H1 (cell line): Measurements from ENCODE around the gene ENTR1.

Experiments
- ATF2 ChIP-seq: IDR thresholded peaks from 2 replicates; pipeline ENCODE4 v1.6.1; 2012; ENCODE audit warnings: low read length, inconsistent platforms
- CBX5 ChIP-seq: fragments of 300-800, 300-1000 bp; sonication (generic); IDR thresholded peaks from 2 replicates; pipeline ENCODE4 v1.7.1; 2016; ENCODE audit warnings: antibody characterized with exemption, low read length, low read depth
- CEBPB ChIP-seq: IDR thresholded peaks from 2 replicates; pipeline ENCODE4 v1.6.1; 2012; ENCODE audit warnings: low read depth, low read length
- CTCF ChIP-seq, 3 experiments: IDR thresholded peaks; 1 replicate in 2 of 3; 2 replicates in 1 of 3; pipeline versions ENCODE4 v1.5.1 to v1.6.1; 2011; ENCODE audit warnings: low read length in 3 of 3, mild to moderate bottlenecking in 3 of 3, inconsistent platforms in 2 of 3, low read depth in 1 of 3, moderate library complexity in 1 of 3; ENCODE audit not compliant: insufficient read depth in 1 of 3; ENCODE audit errors: control extremely low read depth in 1 of 3
- EZH2 ChIP-seq: fragments of 200-600 bp; sonication (generic); IDR thresholded peaks from 2 replicates; pipeline ENCODE4 v1.7.1; 2012; ENCODE audit warnings: low read depth, mild to moderate bottlenecking, moderate library complexity, low read length, inconsistent platforms; ENCODE audit not compliant: severe bottlenecking
- FOSL1 ChIP-seq: IDR thresholded peaks from 2 replicates; pipeline ENCODE4 v1.6.1; 2011; ENCODE audit warnings: mild to moderate bottlenecking, low read depth, low read length, moderate library complexity; ENCODE audit not compliant: insufficient read depth
- GABPA ChIP-seq: IDR thresholded peaks from 2 replicates; pipeline ENCODE4 v1.6.1; 2011; ENCODE audit warnings: mild to moderate bottlenecking, low read length, moderate library complexity, borderline replicate concordance; ENCODE audit not compliant: insufficient read depth
- GTF2F1 ChIP-seq: IDR thresholded peaks from 2 replicates; pipeline ENCODE4 v1.6.1; 2012; ENCODE audit warnings: low read depth, low read length, improper control_type of control experiment, borderline replicate concordance
- MAX ChIP-seq: IDR thresholded peaks from 2 replicates; pipeline ENCODE4 v1.6.1; 2012; ENCODE audit warnings: inconsistent platforms
- PHF8 ChIP-seq: fragments of 200-600 bp; sonication (generic); conservative IDR thresholded peaks from 2 replicates; pipeline ENCODE4 v1.7.1; 2012; ENCODE audit warnings: low read depth, mild to moderate bottlenecking, inconsistent platforms, low read length, moderate library complexity
- POLR2AphosphoS5 ChIP-seq: IDR thresholded peaks from 2 replicates; pipeline ENCODE4 v1.6.1; 2011; ENCODE audit warnings: low read depth, low read length
- RFX5 ChIP-seq: IDR thresholded peaks from 2 replicates; pipeline ENCODE4 v1.6.1; 2011; ENCODE audit warnings: low read depth, low read length, improper control_type of control experiment, borderline replicate concordance
- ZNF274 ChIP-seq: IDR thresholded peaks from 2 replicates; pipeline ENCODE4 v1.7.0; 2012; ENCODE audit warnings: low read length, borderline replicate concordance; ENCODE audit errors: extremely low read depth

GRCh38 chr9:136353088-136353487, 57.3 kb downstream of the ENTR1 start:
- TF ChIP-seq POLR2AphosphoS5 (no peak), CTCF (IDR thresholded peaks at IDR 0.05; ENCODE audit: control extremely low read depth in 1 of 3, insufficient read depth in 1 of 3, low read depth in 1 of 3, low read length in 3 of 3) (no peak), EZH2 (no peak), ZNF274 (no peak), ATF2 (no peak), CBX5 (no peak), GTF2F1 (no peak), GABPA (no peak), MAX (no peak), PHF8 (no peak), FOSL1 (no peak), RFX5 (no peak), CEBPB (no peak)
